Activated CD4-positive, alpha-beta T cell treated with anti-CD3 and anti-CD28 coated beads, Interleukin-2, amount 50 U/mL, for 1 hour (primary cell): ENCODE results near the gene FRMD8.
"Not testable (repeated sequence)": the region's sequence is repeated elsewhere in the genome, so short reads cannot be mapped to it uniquely, and the experiment has no call there.

Experiments used
- DNase-seq: peaks from one replicate; pipeline ENCODE4 v3.0.0-alpha.2; 2020

Gene FRMD8

GRCh38 chr11:65394125-65394536 is 7.7 kb downstream of the FRMD8 start:
- no peak for DNase-seq

- no peak for DNase-seq
Measured at GRCh38 chr11:65395961-65396530, 9.6 kb downstream of the FRMD8 start.

GRCh38 chr11:65396769-65397745 is 10.6 kb downstream of the FRMD8 start:
- DNase-seq: no peak

GRCh38 chr11:65398362-65398910 is 12.0 kb downstream of the FRMD8 start:
- no peak for DNase-seq

- no peak for DNase-seq
Measured at GRCh38 chr11:65399249-65399648, 12.8 kb downstream of the FRMD8 start.

- DNase-seq: no peak
Measured at GRCh38 chr11:65399845-65400244, 13.4 kb downstream of the FRMD8 start.

GRCh38 chr11:65400307-65401072 is 14.1 kb downstream of the FRMD8 start:
- DNase-seq: no peak

- DNase-seq: no peak
Measured at GRCh38 chr11:65401073-65401802, 14.8 kb downstream of the FRMD8 start.

- no peak for DNase-seq
Measured at GRCh38 chr11:65401803-65402248, 15.4 kb downstream of the FRMD8 start.

- no peak for DNase-seq
Measured at GRCh38 chr11:65402790-65403189, 16.4 kb downstream of the FRMD8 start.

- DNase-seq: no peak
Measured at GRCh38 chr11:65403607-65404121, 17.2 kb downstream of the FRMD8 start.

GRCh38 chr11:65404210-65404609 is 17.8 kb downstream of the FRMD8 start:
- DNase-seq: no peak

GRCh38 chr11:65404638-65405339 is 18.4 kb downstream of the FRMD8 start:
- no peak for DNase-seq

- DNase-seq: no peak
Measured at GRCh38 chr11:65410936-65411680, 24.7 kb downstream of the FRMD8 start.

GRCh38 chr11:65411681-65412070 is 25.2 kb downstream of the FRMD8 start:
- DNase-seq: no peak

GRCh38 chr11:65412271-65413076 is 26.0 kb downstream of the FRMD8 start:
- DNase-seq: no peak

GRCh38 chr11:65413077-65413664 is 26.7 kb downstream of the FRMD8 start:
- DNase-seq: not testable (repeated sequence)

GRCh38 chr11:65414776-65415498 is 28.5 kb downstream of the FRMD8 start:
- no peak for DNase-seq
